Measurements from ENCODE around the gene CTXND1.

The CTXND1 gene

DNA sequence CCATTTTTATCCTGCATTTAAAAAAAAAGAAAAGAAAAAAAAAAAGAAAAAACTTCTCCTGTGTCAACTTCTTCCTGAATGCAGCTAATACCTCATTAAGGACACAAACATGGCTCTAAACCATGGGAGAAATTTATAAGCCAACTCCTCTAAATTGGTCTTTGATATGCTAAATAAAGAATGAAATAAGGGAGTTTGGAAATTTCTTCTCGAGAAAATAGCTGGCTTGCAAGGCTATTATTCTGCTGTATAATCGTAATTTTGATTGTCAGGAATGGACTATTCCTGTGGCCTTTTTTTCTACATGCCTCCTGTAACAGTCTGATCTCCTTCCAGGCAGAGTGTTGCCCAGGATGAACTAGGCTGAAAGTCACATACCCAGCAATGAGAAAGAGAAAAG, 20.6 kb downstream of the CTXND1 start:
- Histone ChIP-seq H3K4me3 (ENCODE audit: insufficient read length, low read depth) (no peak overlapping the region), H3K27me3 (ENCODE audit: insufficient read depth, insufficient read length) (no peaks in the 10 kb centered on the region), H3K9ac (ENCODE audit: insufficient read length, low read depth) (no peak overlapping the region), H3K4me1 (ENCODE audit: insufficient read depth, insufficient read length) (no peaks in the 10 kb centered on the region), H3K9me3 (ENCODE audit: insufficient read depth, low read length) (no peaks in the 10 kb centered on the region), H3K36me3 (ENCODE audit: insufficient read depth, insufficient read length, low read length) (no peaks in the 10 kb centered on the region)
- DNase-seq (ENCODE audit: low read depth, low spot score), result no peak
- no peak for TF ChIP-seq ZNF274 (IDR thresholded peaks at IDR 0.05; ENCODE audit: low read depth, low read length)
- TF ChIP-seq YY1 (IDR thresholded peaks at IDR 0.05; ENCODE audit: insufficient read depth, insufficient read length), result no peak
- TF ChIP-seq SUZ12 (IDR thresholded peaks at IDR 0.05; ENCODE audit: extremely low read depth, insufficient read depth, insufficient read length), result no peak

DNA sequence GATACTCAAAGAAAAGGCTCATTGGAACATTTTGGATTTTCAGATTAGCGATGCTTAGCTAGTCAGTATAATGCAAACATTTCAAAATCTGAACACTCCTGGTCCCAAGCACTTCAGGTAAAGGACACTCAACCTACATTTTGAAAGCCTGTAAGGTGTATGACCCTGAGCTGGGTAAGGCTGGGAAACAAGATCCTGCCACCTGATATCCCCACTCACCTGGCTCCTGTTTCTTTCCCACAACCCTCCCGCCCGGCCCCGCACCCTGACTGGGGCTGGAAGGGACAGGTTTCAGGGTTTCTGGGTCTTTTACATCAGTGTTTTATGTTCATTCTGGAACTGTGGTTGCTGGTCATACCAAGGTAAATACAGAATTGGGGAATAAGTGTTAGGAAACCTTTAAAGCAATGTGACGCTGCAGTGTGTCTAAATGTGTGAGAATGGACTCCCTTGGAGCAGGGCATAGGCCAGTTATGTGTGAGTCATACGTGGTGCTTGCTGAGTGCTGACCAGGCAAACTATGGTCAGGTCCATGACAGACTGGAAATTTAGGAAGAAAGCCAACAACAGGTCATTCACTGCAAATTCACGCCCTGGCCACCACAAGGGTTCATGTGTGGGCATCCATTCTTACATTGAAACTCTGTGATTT, 22.9 kb downstream of the CTXND1 start:
- DNase-seq (ENCODE audit: low read depth, low spot score), result no peak
- no peak overlapping the region for H3K4me3 ChIP-seq (ENCODE audit: insufficient read length, low read depth)
- H3K9me3 ChIP-seq (ENCODE audit: insufficient read depth, low read length), result no peaks in the 10 kb centered on the region
- no peak overlapping the region for H3K9ac ChIP-seq (ENCODE audit: insufficient read length, low read depth)
- no peaks in the 10 kb centered on the region for H3K36me3 ChIP-seq (ENCODE audit: insufficient read depth, insufficient read length, low read length)
- TF ChIP-seq SUZ12 (IDR thresholded peaks at IDR 0.05; ENCODE audit: extremely low read depth, insufficient read depth, insufficient read length), result no peak
- no peak for TF ChIP-seq ZNF274 (IDR thresholded peaks at IDR 0.05; ENCODE audit: low read depth, low read length)
- TF ChIP-seq YY1 (IDR thresholded peaks at IDR 0.05; ENCODE audit: insufficient read depth, insufficient read length), result no peak
- H3K27me3 ChIP-seq (ENCODE audit: insufficient read depth, insufficient read length), result no peaks in the 10 kb centered on the region
- no peaks in the 10 kb centered on the region for H3K4me1 ChIP-seq (ENCODE audit: insufficient read depth, insufficient read length)

DNA sequence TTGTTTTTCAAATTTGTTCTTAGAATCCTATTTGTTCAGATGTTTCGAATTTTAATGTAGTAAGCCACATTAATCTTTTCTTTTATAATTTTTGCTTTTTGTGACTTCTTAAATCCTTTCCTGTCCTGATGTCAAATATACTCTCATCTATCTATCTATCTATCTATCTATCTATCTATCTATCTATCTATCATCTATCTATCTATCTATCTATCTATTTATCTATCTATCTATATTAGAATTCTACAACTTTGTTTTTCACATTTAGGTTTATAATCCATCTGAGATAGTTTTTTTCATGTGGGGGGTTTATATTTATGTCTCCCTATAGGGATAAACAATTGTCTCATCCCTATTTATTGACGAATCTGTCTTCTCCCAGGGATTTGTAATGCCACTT, 32.1 kb downstream of the CTXND1 start:
- H3K4me1 ChIP-seq (ENCODE audit: insufficient read depth, insufficient read length), result no peaks in the 10 kb centered on the region
- no peak for TF ChIP-seq SUZ12 (IDR thresholded peaks at IDR 0.05; ENCODE audit: extremely low read depth, insufficient read depth, insufficient read length)
- H3K4me3 ChIP-seq (ENCODE audit: insufficient read length, low read depth), result no peak overlapping the region
- no peaks in the 10 kb centered on the region for H3K36me3 ChIP-seq (ENCODE audit: insufficient read depth, insufficient read length, low read length)
- no peaks in the 10 kb centered on the region for H3K27me3 ChIP-seq (ENCODE audit: insufficient read depth, insufficient read length)
- DNase-seq (ENCODE audit: low read depth, low spot score), result no peak
- no peaks in the 10 kb centered on the region for H3K9me3 ChIP-seq (ENCODE audit: insufficient read depth, low read length)
- H3K9ac ChIP-seq (ENCODE audit: insufficient read length, low read depth), result no peak overlapping the region

DNA sequence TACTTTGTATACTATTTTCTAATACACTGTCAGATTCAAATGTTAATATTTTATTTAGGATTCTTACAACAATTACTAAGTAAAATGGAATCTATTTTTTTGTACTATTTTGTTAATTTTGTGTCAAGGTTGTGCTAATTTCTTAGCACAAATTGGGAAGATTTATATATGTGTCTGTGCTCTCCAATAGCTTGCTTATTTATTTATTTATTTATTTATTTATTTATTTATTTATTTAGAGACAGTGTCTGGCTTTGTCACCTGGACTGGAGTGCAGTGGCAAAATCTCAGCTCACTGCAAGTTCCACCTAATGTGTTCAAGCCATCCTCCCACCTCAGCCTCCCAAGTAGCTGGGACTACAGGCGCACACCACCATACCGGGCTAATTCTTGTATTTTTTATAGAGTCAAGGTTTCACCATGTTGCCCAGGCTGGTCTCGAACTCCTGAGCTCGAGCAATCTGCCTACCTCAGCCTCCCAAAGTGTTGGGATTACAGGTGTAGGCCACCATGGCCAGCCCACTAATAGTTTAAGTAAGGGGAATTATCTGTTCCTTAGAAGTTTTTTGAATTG, 34.6 kb downstream of the CTXND1 start:
- no peak for DNase-seq (ENCODE audit: low read depth, low spot score)
- Histone ChIP-seq H3K9me3 (ENCODE audit: insufficient read depth, low read length) (no peaks in the 10 kb centered on the region), H3K4me1 (ENCODE audit: insufficient read depth, insufficient read length) (no peaks in the 10 kb centered on the region), H3K9ac (ENCODE audit: insufficient read length, low read depth) (no peak overlapping the region), H3K36me3 (ENCODE audit: insufficient read depth, insufficient read length, low read length) (no peaks in the 10 kb centered on the region), H3K27me3 (ENCODE audit: insufficient read depth, insufficient read length) (no peaks in the 10 kb centered on the region), H3K4me3 (ENCODE audit: insufficient read length, low read depth) (no peak overlapping the region)
- no peak for TF ChIP-seq YY1 (IDR thresholded peaks at IDR 0.05; ENCODE audit: insufficient read depth, insufficient read length)
- no peak for TF ChIP-seq ZNF274 (IDR thresholded peaks at IDR 0.05; ENCODE audit: low read depth, low read length)
- TF ChIP-seq SUZ12 (IDR thresholded peaks at IDR 0.05; ENCODE audit: extremely low read depth, insufficient read depth, insufficient read length), result no peak

DNA sequence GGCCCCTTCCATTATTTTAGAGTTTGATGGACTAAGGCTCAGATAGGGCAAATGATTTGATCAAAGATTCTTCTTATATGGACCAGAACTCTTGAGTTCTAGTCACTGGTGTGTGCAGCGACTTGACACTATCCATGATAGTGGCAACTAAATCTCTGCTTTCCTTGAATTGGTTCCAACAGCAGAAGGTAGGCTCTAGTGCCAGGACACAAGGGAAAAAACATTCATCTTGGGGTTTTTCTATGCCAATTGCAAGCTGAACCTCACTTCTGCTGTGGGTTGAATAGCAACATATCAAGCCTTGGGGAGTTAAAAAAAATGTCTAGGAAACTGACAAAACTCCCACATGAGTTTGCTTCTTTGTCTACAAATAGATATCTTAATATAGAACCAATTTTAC, 35.1 kb downstream of the CTXND1 start:
- DNase-seq (ENCODE audit: low read depth, low spot score), result no peak
- H3K4me1 ChIP-seq (ENCODE audit: insufficient read depth, insufficient read length), result no peaks in the 10 kb centered on the region
- no peaks in the 10 kb centered on the region for H3K36me3 ChIP-seq (ENCODE audit: insufficient read depth, insufficient read length, low read length)
- H3K27me3 ChIP-seq (ENCODE audit: insufficient read depth, insufficient read length), result no peaks in the 10 kb centered on the region
- TF ChIP-seq SUZ12 (IDR thresholded peaks at IDR 0.05; ENCODE audit: extremely low read depth, insufficient read depth, insufficient read length), result no peak
- TF ChIP-seq ZNF274 (IDR thresholded peaks at IDR 0.05; ENCODE audit: low read depth, low read length), result no peak
- no peak for TF ChIP-seq YY1 (IDR thresholded peaks at IDR 0.05; ENCODE audit: insufficient read depth, insufficient read length)
- H3K9me3 ChIP-seq (ENCODE audit: insufficient read depth, low read length), result no peaks in the 10 kb centered on the region
- H3K4me3 ChIP-seq (ENCODE audit: insufficient read length, low read depth), result no peak overlapping the region
- no peak overlapping the region for H3K9ac ChIP-seq (ENCODE audit: insufficient read length, low read depth)

DNA sequence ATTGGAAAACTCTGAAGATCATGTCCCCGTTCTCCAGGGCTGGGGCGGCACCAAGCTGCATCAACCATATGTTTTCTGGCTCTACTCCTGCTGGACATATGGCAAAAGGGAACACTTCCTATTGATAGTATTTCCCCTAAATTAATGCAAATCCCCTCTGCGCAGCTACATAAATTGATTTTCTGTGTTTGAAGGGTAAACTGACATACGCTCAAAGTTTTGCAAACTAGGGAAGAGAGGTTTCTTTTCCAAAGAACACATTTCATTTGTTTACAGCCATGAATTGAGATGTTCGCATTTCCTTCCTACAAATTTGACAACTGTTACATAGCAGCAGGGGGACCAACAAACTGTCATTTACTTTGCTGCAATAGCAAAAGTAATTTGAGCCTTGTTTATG, 35.9 kb downstream of the CTXND1 start:
- no peak overlapping the region for H3K4me3 ChIP-seq (ENCODE audit: insufficient read length, low read depth)
- TF ChIP-seq ZNF274 (IDR thresholded peaks at IDR 0.05; ENCODE audit: low read depth, low read length) (no peak), YY1 (IDR thresholded peaks at IDR 0.05; ENCODE audit: insufficient read depth, insufficient read length) (no peak), SUZ12 (IDR thresholded peaks at IDR 0.05; ENCODE audit: extremely low read depth, insufficient read depth, insufficient read length) (no peak)

DNA sequence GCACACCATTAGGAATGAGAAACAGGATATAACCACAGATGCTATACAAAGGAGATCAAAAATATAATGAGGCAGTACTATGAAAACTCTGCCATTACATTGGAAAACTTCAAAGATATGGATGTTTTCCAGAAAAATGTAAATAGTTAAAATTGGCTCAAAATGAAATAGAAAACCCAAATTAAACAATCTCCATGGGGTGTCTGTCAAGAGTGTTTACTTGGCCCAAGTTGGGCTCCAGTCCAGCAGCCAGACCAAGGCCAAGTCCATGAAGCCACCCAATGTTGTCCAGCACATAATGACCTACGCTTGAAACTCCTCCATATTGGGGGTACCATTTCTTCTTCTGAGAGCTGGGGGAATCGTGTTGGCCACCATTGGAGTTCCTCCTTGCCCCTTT, 37.1 kb downstream of the CTXND1 start:
- Histone ChIP-seq H3K9me3 (ENCODE audit: insufficient read depth, low read length) (no peaks in the 10 kb centered on the region), H3K36me3 (ENCODE audit: insufficient read depth, insufficient read length, low read length) (no peaks in the 10 kb centered on the region), H3K4me1 (ENCODE audit: insufficient read depth, insufficient read length) (no peaks in the 10 kb centered on the region), H3K27me3 (ENCODE audit: insufficient read depth, insufficient read length) (no peaks in the 10 kb centered on the region), H3K9ac (ENCODE audit: insufficient read length, low read depth) (no peak overlapping the region), H3K4me3 (ENCODE audit: insufficient read length, low read depth) (no peak overlapping the region)
- TF ChIP-seq ZNF274 (IDR thresholded peaks at IDR 0.05; ENCODE audit: low read depth, low read length), result no peak
- no peak for TF ChIP-seq SUZ12 (IDR thresholded peaks at IDR 0.05; ENCODE audit: extremely low read depth, insufficient read depth, insufficient read length)
- no peak for TF ChIP-seq YY1 (IDR thresholded peaks at IDR 0.05; ENCODE audit: insufficient read depth, insufficient read length)
- DNase-seq (ENCODE audit: low read depth, low spot score), result no peak

More for the DNA sequence above, 35.9 kb downstream of the CTXND1 start:
- DNase-seq (ENCODE audit: low read depth, low spot score), result no peak
- no peaks in the 10 kb centered on the region for H3K36me3 ChIP-seq (ENCODE audit: insufficient read depth, insufficient read length, low read length)
- H3K4me1 ChIP-seq (ENCODE audit: insufficient read depth, insufficient read length), result no peaks in the 10 kb centered on the region
- H3K27me3 ChIP-seq (ENCODE audit: insufficient read depth, insufficient read length), result no peaks in the 10 kb centered on the region
- no peaks in the 10 kb centered on the region for H3K9me3 ChIP-seq (ENCODE audit: insufficient read depth, low read length)
- no peak overlapping the region for H3K9ac ChIP-seq (ENCODE audit: insufficient read length, low read depth)

All from NT2/D1 (cell line).